Measurements from ENCODE around the gene PIK3R1. TPM values are rescaled to one million over a fixed set of nuclear protein-coding genes. Genes with fewer than 3 reads are reported as not detected.

Gene PIK3R1
- total and polyA plus RNA-seq, 8 donors: 9.2 to 280 (median 52.3) TPM

- WGBS, 5 donors: 45 to 56% (median 52%) methylated on average over 3 of the region's 3 CpGs
- no peak for TF ChIP-seq POLR2A (IDR thresholded peaks at IDR 0.05)
- TF ChIP-seq EP300 (IDR thresholded peaks at IDR 0.05): no peak
- TF ChIP-seq POLR2AphosphoS5 (IDR thresholded peaks at IDR 0.05): no peak
- TF ChIP-seq CTCF (IDR thresholded peaks at IDR 0.05): no peak
- Histone ChIP-seq H3K27me3 (no peaks in the 10 kb centered on the region), H3K27ac (no peak overlapping the region), H3K4me1 (peaks cover under 1 to 51% (median 15%) of the 10 kb centered on the region in 4 donors), H3K4me3 (no peak overlapping the region), H3K9me3 (no peaks in the 10 kb centered on the region), H3K36me3 (peaks cover 63 to 86% (median 85%) of the 10 kb centered on the region in 4 donors)
- intact Hi-C loops (cut with DNase I; ENCODE audit: low total_unique reads): no loop called here
- DNase-seq: no peak
These were observed 80.2 kb downstream of the PIK3R1 start for GRCh38 chr5:68295772-68296171.

GRCh38 chr5:68296895-68297294 is 81.3 kb downstream of the PIK3R1 start:
- DNase-seq: no peak
- Histone ChIP-seq H3K27me3 (no peaks in the 10 kb centered on the region), H3K27ac (no peak overlapping the region), H3K4me3 (no peak overlapping the region), H3K4me1 (peaks cover 0 to 42% (median 7%) of the 10 kb centered on the region in 4 donors), H3K9me3 (no peaks in the 10 kb centered on the region), H3K36me3 (peaks cover 63 to 90% (median 89%) of the 10 kb centered on the region in 4 donors)
- TF ChIP-seq EP300 (IDR thresholded peaks at IDR 0.05) (no peak), POLR2A (IDR thresholded peaks at IDR 0.05) (no peak), CTCF (IDR thresholded peaks at IDR 0.05) (no peak), POLR2AphosphoS5 (IDR thresholded peaks at IDR 0.05) (no peak)
- 79 to 98% (median 89%) methylated on average over 1 of the region's 1 CpG for WGBS, 5 donors
- intact Hi-C loops (cut with DNase I; ENCODE audit: low total_unique reads): no loop called here

GRCh38 chr5:68297656-68298055 is 82.1 kb downstream of the PIK3R1 start:
- 79 to 92% (median 86%) methylated on average over 4 of the region's 4 CpGs for WGBS, 5 donors
- Histone ChIP-seq H3K4me3 (no peak overlapping the region), H3K4me1 (peaks cover 0 to 34% (median 3%) of the 10 kb centered on the region in 4 donors), H3K9me3 (no peaks in the 10 kb centered on the region), H3K27me3 (no peaks in the 10 kb centered on the region), H3K27ac (no peak overlapping the region), H3K36me3 (peaks cover 63 to 91% (median 87%) of the 10 kb centered on the region in 4 donors)
- intact Hi-C loops (cut with DNase I; ENCODE audit: low total_unique reads): no loop called here
- TF ChIP-seq EP300 (IDR thresholded peaks at IDR 0.05) (no peak), CTCF (IDR thresholded peaks at IDR 0.05) (no peak), POLR2A (IDR thresholded peaks at IDR 0.05) (no peak), POLR2AphosphoS5 (IDR thresholded peaks at IDR 0.05) (no peak)
- no peak for DNase-seq

GRCh38 chr5:68298479-68298878 is 82.9 kb downstream of the PIK3R1 start:
- Histone ChIP-seq H3K9me3 (no peaks in the 10 kb centered on the region), H3K27ac (no peak overlapping the region), H3K4me1 (peaks cover 0 to 42% (median 5%) of the 10 kb centered on the region in 4 donors), H3K36me3 (peaks cover 56 to 83% (median 79%) of the 10 kb centered on the region in 4 donors), H3K4me3 (no peak overlapping the region), H3K27me3 (no peaks in the 10 kb centered on the region)
- intact Hi-C loops (cut with DNase I; ENCODE audit: low total_unique reads): no loop called here
- 46 to 57% (median 56%) methylated on average over 2 of the region's 2 CpGs for WGBS, 5 donors
- no peak for DNase-seq
- no peak for TF ChIP-seq EP300 (IDR thresholded peaks at IDR 0.05)
- TF ChIP-seq POLR2A (IDR thresholded peaks at IDR 0.05): no peak
- no peak for TF ChIP-seq POLR2AphosphoS5 (IDR thresholded peaks at IDR 0.05)
- no peak for TF ChIP-seq CTCF (IDR thresholded peaks at IDR 0.05)

Data from stomach (tissue), 9 donors.